Peyer's patch (tissue), 4 donors: ENCODE results near the gene PHB1.

ENCODE experiments used
- POLR2A ChIP-seq, 2 donors: fragments of 450-650 bp; IDR thresholded peaks; one replicate each; pipeline ENCODE4 v1.5.1; 2017; ENCODE audit warnings: antibody characterized with exemption in 2 of 2, mild to moderate bottlenecking in 2 of 2, moderate library complexity in 2 of 2
- TF ChIP-seq, protein P1 (sequence below), 6 experiments: fragments of 450-650 bp in 4 of 6; fragments of 200-600 bp in 2 of 6; sonication (generic) in 1 of 6; IDR thresholded peaks; one replicate each; pipeline ENCODE4 v1.5.1; 2017 to 2019; ENCODE audit warnings: antibody characterized with exemption in 6 of 6, mild to moderate bottlenecking in 3 of 6, moderate library complexity in 1 of 6

GRCh38 chr17:49422714-49423113 lies 8.0 kb upstream of the PHB1 start:
- TF ChIP-seq, protein P1, sequence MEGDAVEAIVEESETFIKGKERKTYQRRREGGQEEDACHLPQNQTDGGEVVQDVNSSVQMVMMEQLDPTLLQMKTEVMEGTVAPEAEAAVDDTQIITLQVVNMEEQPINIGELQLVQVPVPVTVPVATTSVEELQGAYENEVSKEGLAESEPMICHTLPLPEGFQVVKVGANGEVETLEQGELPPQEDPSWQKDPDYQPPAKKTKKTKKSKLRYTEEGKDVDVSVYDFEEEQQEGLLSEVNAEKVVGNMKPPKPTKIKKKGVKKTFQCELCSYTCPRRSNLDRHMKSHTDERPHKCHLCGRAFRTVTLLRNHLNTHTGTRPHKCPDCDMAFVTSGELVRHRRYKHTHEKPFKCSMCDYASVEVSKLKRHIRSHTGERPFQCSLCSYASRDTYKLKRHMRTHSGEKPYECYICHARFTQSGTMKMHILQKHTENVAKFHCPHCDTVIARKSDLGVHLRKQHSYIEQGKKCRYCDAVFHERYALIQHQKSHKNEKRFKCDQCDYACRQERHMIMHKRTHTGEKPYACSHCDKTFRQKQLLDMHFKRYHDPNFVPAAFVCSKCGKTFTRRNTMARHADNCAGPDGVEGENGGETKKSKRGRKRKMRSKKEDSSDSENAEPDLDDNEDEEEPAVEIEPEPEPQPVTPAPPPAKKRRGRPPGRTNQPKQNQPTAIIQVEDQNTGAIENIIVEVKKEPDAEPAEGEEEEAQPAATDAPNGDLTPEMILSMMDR (IDR thresholded peaks at IDR 0.05), result no peak
- no peak for TF ChIP-seq POLR2A (IDR thresholded peaks at IDR 0.05)
